Upper lobe of left lung (tissue), 4 donors: ENCODE measurements around the gene KLB.

Experiments used
- POLR2A ChIP-seq, 4 donors: fragments of 450-650 bp; IDR thresholded peaks; one replicate each; pipeline ENCODE4 v1.5.1; 2016 to 2017; ENCODE audit warnings: antibody characterized with exemption in 4 of 4, mild to moderate bottlenecking in 2 of 4
- TF ChIP-seq, protein P1 (sequence below), 6 experiments: fragments of 450-650 bp in 4 of 6; fragments of 200-600 bp in 2 of 6; sonication (generic) in 2 of 6; IDR thresholded peaks; one replicate each; pipeline ENCODE4 v1.5.1; 2016 to 2019; ENCODE audit warnings: antibody characterized with exemption in 6 of 6

DNA sequence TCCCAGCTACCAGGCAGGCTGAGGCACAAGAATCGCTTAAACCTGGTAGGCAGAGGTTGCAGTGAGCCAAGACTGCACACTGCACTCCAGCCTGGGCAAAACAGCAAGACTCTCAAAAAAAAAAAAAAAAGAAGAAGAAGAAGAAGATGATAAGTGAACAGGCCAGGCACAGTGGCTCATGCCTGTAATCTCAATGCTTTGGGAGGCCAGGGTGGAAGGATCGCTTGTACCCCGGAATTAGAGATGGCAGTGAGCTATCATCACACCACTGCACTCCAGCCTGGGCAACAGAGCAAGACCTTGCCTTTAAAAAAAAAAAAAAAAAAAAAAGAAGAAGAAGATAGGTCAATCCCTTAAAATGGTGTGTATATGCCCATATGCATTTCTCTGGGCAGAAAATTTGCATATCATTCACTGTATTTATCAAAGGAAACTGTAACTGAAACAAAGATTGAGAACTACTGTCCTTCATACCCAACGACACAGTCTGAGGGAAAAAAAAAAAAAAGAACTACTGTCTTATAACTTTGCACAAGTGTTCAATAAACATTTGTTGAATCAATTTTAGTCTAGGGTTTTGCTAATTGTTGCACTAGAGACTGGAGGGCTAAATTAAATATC lies 42.8 kb upstream of the KLB start:
- TF ChIP-seq, protein P1, sequence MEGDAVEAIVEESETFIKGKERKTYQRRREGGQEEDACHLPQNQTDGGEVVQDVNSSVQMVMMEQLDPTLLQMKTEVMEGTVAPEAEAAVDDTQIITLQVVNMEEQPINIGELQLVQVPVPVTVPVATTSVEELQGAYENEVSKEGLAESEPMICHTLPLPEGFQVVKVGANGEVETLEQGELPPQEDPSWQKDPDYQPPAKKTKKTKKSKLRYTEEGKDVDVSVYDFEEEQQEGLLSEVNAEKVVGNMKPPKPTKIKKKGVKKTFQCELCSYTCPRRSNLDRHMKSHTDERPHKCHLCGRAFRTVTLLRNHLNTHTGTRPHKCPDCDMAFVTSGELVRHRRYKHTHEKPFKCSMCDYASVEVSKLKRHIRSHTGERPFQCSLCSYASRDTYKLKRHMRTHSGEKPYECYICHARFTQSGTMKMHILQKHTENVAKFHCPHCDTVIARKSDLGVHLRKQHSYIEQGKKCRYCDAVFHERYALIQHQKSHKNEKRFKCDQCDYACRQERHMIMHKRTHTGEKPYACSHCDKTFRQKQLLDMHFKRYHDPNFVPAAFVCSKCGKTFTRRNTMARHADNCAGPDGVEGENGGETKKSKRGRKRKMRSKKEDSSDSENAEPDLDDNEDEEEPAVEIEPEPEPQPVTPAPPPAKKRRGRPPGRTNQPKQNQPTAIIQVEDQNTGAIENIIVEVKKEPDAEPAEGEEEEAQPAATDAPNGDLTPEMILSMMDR (IDR thresholded peaks at IDR 0.05): no peak
- TF ChIP-seq POLR2A (IDR thresholded peaks at IDR 0.05): no peak
